Measurements from ENCODE around the gene KCNH8.

KCNH8 gene

DNA sequence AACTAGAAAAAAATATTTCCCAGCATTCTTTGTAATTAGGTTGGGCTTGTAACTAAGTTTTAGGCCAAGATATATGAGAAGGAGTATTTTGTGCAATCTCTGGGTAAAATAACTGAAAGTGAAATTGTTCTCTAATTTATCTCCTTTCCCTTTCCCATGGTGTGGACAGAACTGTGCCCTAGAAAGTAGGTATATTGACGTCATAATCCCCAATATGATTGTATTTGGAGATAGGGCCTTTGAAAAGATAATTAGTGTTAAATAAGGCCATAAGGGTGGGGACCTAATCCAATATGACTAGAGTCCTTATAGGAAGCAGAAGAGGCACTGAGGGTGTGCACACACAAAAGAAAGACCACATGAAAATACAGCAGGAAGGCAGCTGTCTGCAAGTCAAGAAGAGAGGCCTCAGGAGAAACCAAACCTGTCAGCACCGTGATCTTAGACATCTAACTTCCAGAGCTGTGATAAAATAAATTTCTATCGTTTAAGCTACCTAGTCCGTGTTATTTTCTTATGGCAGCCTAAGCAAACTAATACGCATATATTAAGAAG is 106.6 kb downstream of the KCNH8 start:
- Histone ChIP-seq H3K27ac (ENCODE audit: low read length) (no peak overlapping the region), H3K4me3 (ENCODE audit: low read length) (no peak overlapping the region), H4K20me1 (ENCODE audit: insufficient read depth, low read length) (no peaks in the 10 kb centered on the region), H3K79me2 (ENCODE audit: low read length) (no peaks in the 10 kb centered on the region), H2AFZ (ENCODE audit: low read depth, low read length) (no peak overlapping the region), H3K4me1 (ENCODE audit: low read length) (peaks cover under 1% of the 10 kb centered on the region; the same call in 1 of the 2 replicates), H3K9me3 (ENCODE audit: insufficient read depth, low read length) (no peaks in the 10 kb centered on the region), H3K9ac (ENCODE audit: low read length) (no peak overlapping the region), H3K27me3 (ENCODE audit: low read depth, low read length) (no peaks in the 10 kb centered on the region), H3K36me3 (replicated peaks; ENCODE audit: low read depth, low read length) (no peaks in the 10 kb centered on the region), H3K4me2 (ENCODE audit: low read length) (no peak overlapping the region)
- TF ChIP-seq CTCF (IDR thresholded peaks at IDR 0.05; ENCODE audit: low read depth, low read length) (no peak), EZH2phosphoT487 (IDR thresholded peaks at IDR 0.05; ENCODE audit: low read depth) (no peak)

DNA sequence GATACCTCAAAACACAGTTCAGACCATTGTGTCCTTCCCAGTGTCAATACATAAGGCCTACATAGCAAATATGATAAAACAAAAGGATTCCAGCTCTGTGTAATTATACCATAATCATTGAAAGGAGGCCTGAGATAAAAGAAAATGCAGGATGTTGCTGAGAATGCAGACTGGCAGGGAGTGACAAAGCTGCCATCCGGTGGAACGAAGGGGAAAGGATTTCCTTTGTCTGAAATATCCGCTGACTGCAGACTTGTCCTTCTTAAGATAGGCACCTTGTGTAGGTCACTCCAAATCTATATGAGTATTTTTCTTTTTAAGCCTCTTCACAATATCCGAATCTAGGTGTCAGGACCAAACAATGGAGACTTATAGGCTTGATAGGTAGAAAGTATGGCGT is 108.0 kb downstream of the KCNH8 start:
- Histone ChIP-seq H4K20me1 (ENCODE audit: insufficient read depth, low read length) (no peaks in the 10 kb centered on the region), H3K27ac (ENCODE audit: low read length) (no peak overlapping the region), H3K9me3 (ENCODE audit: insufficient read depth, low read length) (no peaks in the 10 kb centered on the region), H3K4me3 (ENCODE audit: low read length) (no peak overlapping the region), H3K36me3 (replicated peaks; ENCODE audit: low read depth, low read length) (no peaks in the 10 kb centered on the region), H3K9ac (ENCODE audit: low read length) (no peak overlapping the region), H3K4me1 (ENCODE audit: low read length) (peaks cover 6% of the 10 kb centered on the region), H2AFZ (ENCODE audit: low read depth, low read length) (no peak overlapping the region), H3K27me3 (ENCODE audit: low read depth, low read length) (no peaks in the 10 kb centered on the region), H3K4me2 (ENCODE audit: low read length) (no peak overlapping the region), H3K79me2 (ENCODE audit: low read length) (no peaks in the 10 kb centered on the region)
- TF ChIP-seq EZH2phosphoT487 (IDR thresholded peaks at IDR 0.05; ENCODE audit: low read depth): no peak
- no peak for TF ChIP-seq CTCF (IDR thresholded peaks at IDR 0.05; ENCODE audit: low read depth, low read length)

DNA sequence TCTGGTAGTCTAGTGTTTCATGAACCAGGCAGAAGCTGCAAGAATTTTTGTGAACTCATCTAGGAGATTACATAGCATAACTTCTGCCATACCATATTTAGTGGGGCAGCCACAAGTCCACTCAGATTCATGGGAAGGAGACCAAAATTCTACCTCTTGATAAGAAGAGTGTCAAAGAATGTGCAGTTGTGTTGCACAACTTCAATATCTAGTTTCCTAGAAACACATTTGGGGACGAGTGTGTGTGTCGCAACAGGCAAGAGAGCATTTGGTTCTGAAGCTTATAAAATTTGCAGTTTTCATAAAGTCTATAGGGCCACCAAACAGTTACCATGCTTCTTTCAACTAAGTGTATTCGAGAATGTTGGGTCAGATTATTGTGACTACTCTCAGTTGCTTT is 115.3 kb downstream of the KCNH8 start:
- H3K4me2 ChIP-seq (ENCODE audit: low read length): no peak overlapping the region
- H3K27ac ChIP-seq (ENCODE audit: low read length): no peak overlapping the region
- H3K9ac ChIP-seq (ENCODE audit: low read length): no peak overlapping the region

DNA sequence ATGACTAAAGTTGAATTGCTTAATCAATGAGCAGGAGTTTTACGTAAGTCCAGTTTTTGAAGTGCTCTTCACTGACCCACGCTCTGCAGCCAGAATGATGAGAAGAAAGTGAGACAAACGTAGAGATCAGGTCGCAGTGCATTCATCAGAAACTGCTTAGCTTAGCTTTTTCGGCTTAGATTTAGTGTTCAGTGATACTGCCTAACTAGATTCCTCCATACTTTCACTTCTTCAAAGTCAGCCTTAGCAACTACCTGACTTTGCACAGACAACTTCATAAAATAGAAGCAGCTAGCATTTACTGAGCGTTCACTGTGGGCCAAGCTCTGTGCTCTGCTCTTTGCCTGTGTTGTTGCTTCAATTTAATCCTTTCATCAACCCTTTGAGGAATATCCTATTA is 116.1 kb downstream of the KCNH8 start:
- H3K9ac ChIP-seq (ENCODE audit: low read length): 0 out of 2 replicates have a peak overlapping the region, but pooled peaks have one; percentile 5
- H3K27ac ChIP-seq (ENCODE audit: low read length): peak overlapping the region; percentile 8; the same call in 1 of the 2 replicates
- no peaks in the 10 kb centered on the region for H3K9me3 ChIP-seq (ENCODE audit: insufficient read depth, low read length)
- H3K79me2 ChIP-seq (ENCODE audit: low read length): no peaks in the 10 kb centered on the region
- TF ChIP-seq CTCF (IDR thresholded peaks at IDR 0.05; ENCODE audit: low read depth, low read length) (no peak), EZH2phosphoT487 (IDR thresholded peaks at IDR 0.05; ENCODE audit: low read depth) (no peak)
- H3K4me3 ChIP-seq (ENCODE audit: low read length): peak overlapping the region; percentile 38
- H2AFZ ChIP-seq (ENCODE audit: low read depth, low read length): peak overlapping the region; percentile 13; the same call in 1 of the 2 replicates
- no peaks in the 10 kb centered on the region for H3K36me3 ChIP-seq (replicated peaks; ENCODE audit: low read depth, low read length)
- H3K4me1 ChIP-seq (ENCODE audit: low read length): peaks cover 45% of the 10 kb centered on the region
- H4K20me1 ChIP-seq (ENCODE audit: insufficient read depth, low read length): no peaks in the 10 kb centered on the region
- H3K27me3 ChIP-seq (ENCODE audit: low read depth, low read length): no peaks in the 10 kb centered on the region
- H3K4me2 ChIP-seq (ENCODE audit: low read length): peak overlapping the region; percentile 67

More for the DNA sequence above, 115.3 kb downstream of the KCNH8 start:
- H3K4me3 ChIP-seq (ENCODE audit: low read length): no peak overlapping the region
- H2AFZ ChIP-seq (ENCODE audit: low read depth, low read length): no peak overlapping the region
- no peaks in the 10 kb centered on the region for H3K9me3 ChIP-seq (ENCODE audit: insufficient read depth, low read length)
- no peaks in the 10 kb centered on the region for H3K79me2 ChIP-seq (ENCODE audit: low read length)
- H4K20me1 ChIP-seq (ENCODE audit: insufficient read depth, low read length): no peaks in the 10 kb centered on the region
- H3K27me3 ChIP-seq (ENCODE audit: low read depth, low read length): no peaks in the 10 kb centered on the region
- peaks cover 43% of the 10 kb centered on the region for H3K4me1 ChIP-seq (ENCODE audit: low read length)
- H3K36me3 ChIP-seq (replicated peaks; ENCODE audit: low read depth, low read length): no peaks in the 10 kb centered on the region
- TF ChIP-seq CTCF (IDR thresholded peaks at IDR 0.05; ENCODE audit: low read depth, low read length) (no peak), EZH2phosphoT487 (IDR thresholded peaks at IDR 0.05; ENCODE audit: low read depth) (no peak)

Measured in OCI-LY3 (cell line).